NCI-H526 treated with DMSO at 0.1 percent for 48 hours (cell line): ENCODE data around the gene FOXC2.

Source experiments
- DNase-seq: peaks from one replicate; lab custom pipeline; 2025; lab: John Stamatoyannopoulos, UW

Gene FOXC2

GRCh38 chr16:86556576-86556975 lies 10.1 kb upstream of the FOXC2 start:
- DNase-seq = no peak

GRCh38 chr16:86557587-86557986 lies 9.0 kb upstream of the FOXC2 start:
- DNase-seq = no peak

GRCh38 chr16:86558355-86559193 lies 8.1 kb upstream of the FOXC2 start:
- no peak for DNase-seq

GRCh38 chr16:86559802-86560305 lies 6.8 kb upstream of the FOXC2 start:
- no peak for DNase-seq

DNA sequence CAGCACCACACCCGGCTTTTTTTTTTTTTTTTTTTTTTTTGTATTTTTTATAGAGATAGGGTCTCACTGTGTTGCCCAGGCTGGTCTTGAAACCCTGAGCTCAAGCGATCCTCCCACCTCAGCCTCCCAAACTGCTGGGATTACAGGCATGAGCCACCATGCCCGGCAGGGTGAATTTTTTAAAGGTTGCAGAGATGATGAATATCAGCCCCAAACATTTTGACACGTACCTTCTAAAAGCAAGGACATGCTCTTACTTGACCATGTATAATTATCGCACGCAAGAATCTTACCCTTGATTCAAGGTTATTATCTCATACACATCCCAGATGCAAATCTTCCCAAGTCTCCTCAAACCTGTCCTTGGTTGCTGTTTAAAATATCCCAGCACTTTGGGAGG lies 4.3 kb upstream of the FOXC2 start:
- DNase-seq = no peak

- peak; percentile 22 for DNase-seq
Observed at GRCh38 chr16:86563469-86564345, 2.9 kb upstream of the FOXC2 start.

DNA sequence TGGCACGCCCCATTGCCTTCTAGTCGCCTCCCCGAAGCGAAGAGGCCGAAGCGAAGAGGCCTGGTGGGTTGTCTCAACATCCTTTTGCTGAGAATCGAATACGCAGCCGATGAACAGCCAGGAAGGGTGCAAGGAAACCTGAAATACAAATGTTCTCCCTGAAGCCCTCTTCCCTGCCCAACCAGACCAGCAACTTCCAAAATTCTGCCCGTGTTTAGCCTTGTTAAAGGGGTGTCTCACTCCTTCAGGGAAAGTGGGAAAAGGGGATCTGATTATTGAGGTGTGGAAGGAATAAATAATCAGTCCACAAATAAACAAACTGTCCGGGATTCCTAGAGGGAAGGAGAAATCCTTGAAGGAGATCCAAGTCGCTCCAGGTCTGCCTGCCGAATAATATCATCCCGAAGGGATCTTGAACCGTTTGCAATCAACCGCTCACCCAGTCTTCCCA lies 1.4 kb upstream of the FOXC2 start:
- no peak for DNase-seq

- no peak for DNase-seq
Observed at GRCh38 chr16:86565644-86566511, 751 bp upstream of the FOXC2 start.

GRCh38 chr16:86566966-86567700 lies 504 bp downstream of the FOXC2 start:
- DNase-seq = no peak

- no peak for DNase-seq
Observed at GRCh38 chr16:86567701-86568581, 1.3 kb downstream of the FOXC2 start.

- DNase-seq = no peak
Observed at GRCh38 chr16:86568677-86569623, 2.3 kb downstream of the FOXC2 start.

DNA sequence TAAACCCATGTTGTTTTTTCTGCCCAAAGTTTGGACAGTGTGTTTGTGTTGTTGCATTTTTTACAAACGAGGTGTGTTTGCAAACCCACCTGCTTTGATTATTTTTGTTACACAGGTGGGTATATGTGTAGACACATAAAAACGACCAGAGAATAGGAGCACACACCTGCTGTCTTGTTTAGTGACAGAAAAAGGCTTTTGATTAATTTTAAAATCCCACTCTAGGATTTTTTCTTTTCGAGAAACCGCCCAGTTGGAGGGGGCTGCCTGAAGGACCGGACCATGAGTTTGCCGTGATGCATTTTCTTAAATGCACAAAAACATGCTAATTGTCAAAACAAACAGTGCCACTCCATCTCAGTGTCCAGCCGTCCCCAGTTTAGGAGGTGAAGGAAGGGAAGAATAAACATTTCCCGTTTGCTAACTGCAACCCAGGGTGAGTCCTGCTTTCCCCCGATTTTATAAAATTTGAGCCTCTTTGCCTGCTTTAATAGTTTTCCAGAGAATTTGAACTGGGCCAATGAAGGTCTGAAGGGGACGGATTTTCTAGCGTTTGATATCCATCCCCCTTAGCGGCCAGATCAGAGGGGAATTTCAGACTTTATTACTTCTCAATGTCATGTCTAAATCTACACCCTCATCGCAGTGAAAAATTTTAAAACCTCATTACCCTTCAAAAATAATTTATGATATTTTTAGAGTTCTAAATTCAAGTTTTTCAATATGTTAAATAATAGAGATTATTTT lies 3.2 kb downstream of the FOXC2 start:
- no peak for DNase-seq

- DNase-seq = no peak
Observed at GRCh38 chr16:86570558-86571529, 4.2 kb downstream of the FOXC2 start.

DNA sequence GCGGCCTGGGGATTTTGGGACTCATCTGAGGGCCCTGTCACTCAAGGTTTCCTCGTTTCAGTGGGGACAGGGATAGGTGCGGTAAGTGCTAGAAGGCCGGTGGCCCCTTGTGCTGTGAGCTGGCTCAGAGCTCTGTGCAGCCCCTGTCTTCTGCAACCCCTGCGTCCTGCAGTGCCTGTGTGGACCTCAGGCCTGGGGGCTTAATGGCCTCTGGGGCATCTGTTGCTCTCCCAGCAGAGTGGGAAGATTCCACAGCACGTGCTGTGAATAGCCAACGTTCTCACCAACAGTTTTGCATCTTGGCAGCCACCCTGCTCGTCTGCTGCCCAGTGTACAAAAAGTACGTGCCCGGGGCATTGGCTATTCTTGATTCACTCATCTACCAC lies 4.9 kb downstream of the FOXC2 start:
- DNase-seq = no peak

DNA sequence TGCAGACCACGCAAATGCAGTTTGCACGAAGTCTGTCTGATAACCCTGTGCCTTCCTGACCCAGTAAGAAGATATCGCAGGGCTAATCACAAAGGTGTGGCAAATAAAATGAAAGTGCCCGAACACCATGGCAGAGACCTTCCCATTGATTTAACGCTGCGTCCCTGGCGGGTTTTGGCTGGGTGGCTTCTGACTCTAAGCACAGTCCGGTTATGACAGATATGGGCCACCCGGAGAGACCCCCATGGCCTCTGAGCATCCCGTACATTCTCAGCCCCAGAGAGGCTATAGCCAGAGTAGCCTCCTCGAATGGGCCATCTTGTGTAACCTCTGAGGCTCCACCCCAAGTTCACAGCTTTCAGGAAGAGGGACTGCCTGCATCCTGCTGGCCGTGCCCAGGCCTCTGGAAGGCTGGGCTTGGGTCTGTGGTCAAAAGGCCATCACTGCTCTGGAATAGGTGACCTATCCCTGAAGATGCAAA lies 5.5 kb downstream of the FOXC2 start:
- DNase-seq = no peak

DNA sequence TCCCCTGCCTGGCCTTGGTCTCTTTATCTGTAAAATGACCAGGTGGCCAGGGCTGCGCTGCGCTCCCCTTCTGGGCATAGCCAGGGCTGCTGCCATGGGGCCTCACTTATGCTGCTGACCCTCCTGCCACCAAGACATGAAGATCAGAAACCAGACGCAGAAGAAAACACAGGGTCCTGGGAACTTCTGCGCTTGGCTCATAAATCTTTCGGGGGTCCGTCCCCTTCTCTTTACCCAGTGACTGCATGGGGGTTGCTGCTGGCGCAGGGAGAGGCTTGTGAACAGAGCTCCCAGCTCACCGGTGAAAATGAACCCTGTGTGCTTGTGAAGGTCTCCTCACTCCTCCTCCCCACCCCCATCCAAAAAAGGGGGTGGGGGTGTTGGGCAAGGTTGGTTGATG lies 6.0 kb downstream of the FOXC2 start:
- DNase-seq = no peak

DNA sequence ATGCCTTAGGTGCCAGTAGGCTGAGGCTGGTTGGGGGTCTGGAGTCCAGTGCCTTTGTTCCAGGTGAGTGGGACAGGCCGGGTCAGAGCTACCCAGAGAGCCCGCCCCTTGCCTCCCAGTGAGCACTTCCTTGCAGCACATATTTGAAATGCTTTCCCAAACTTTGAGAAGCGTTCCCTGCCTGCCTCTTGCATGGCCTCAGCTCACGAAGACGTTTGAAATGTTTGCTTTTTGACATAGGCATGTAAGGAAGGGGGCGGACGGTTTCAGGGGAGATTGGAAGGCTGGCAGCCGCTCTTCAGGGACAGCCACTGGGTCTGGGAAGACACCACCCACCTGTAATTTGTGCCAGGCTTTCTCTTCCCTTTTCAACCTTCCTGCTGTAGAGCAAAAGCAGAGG lies 6.6 kb downstream of the FOXC2 start:
- DNase-seq = no peak
